Chondrocyte (in vitro differentiated cells): Measurements from ENCODE around the gene TRIP13. TPM values are rescaled to one million over a fixed set of nuclear protein-coding genes. Genes with fewer than 3 reads are reported as not detected.
A peak's percentile ranks its signal among the peaks of the same experiment; 100 is the strongest.

Experiments
- DNase-seq: peaks from one replicate; pipeline ENCODE4 v3.0.0; 2021; ENCODE audit warnings: mixed read lengths, low spot score
- H3K27ac Mint-ChIP-seq: one replicate; pipeline ENCODE4 v1.8.0; 2021; ENCODE audit warnings: mild to moderate bottlenecking, moderate library complexity, mixed read lengths; ENCODE audit not compliant: unreplicated experiment
- H3K27me3 Mint-ChIP-seq: 2 replicates; pipeline ENCODE4 v1.8.0; 2021; ENCODE audit warnings: low read depth, mixed read lengths
- H3K36me3 Mint-ChIP-seq: 2 replicates; pipeline ENCODE4 v1.8.0; 2021; ENCODE audit warnings: low read depth, mixed read lengths
- H3K4me1 Mint-ChIP-seq: 2 replicates; pipeline ENCODE4 v1.8.0; 2021; ENCODE audit warnings: low read depth, mild to moderate bottlenecking, mixed read lengths
- H3K4me3 Mint-ChIP-seq: one replicate; pipeline ENCODE4 v1.8.0; 2021; ENCODE audit warnings: mild to moderate bottlenecking, moderate library complexity, mixed read lengths; ENCODE audit not compliant: unreplicated experiment
- H3K9me3 Mint-ChIP-seq: 2 replicates; pipeline ENCODE4 v1.8.0; 2021; ENCODE audit warnings: low read depth, mixed read lengths
- CTCF ChIP-seq: fragments of 200-600 bp; sonication (generic); IDR thresholded peaks from 2 replicates; pipeline ENCODE4 v1.5.0; 2021; ENCODE audit warnings: antibody characterized with exemption, mild to moderate bottlenecking, moderate library complexity
- total RNA-seq: library from RNA; stranded (reverse); gene quantifications from 3 replicates; pipeline ENCODE4 v1.2.1, GENCODE V29; 2021

Gene TRIP13
- total RNA-seq, 1 donor from 2014 or later = 4.9 TPM

- TF ChIP-seq CTCF = no peak
- no peaks in the 10 kb centered on the region for H3K9me3 Mint-ChIP-seq
- H3K4me1 Mint-ChIP-seq = no peaks in the 10 kb centered on the region
- no peak overlapping the region for H3K4me3 Mint-ChIP-seq
- peak overlapping the region; percentile 1 for H3K27ac Mint-ChIP-seq
- H3K27me3 Mint-ChIP-seq = no peaks in the 10 kb centered on the region
- peaks cover 56% of the 10 kb centered on the region for H3K36me3 Mint-ChIP-seq
- DNase-seq = no peak
Measured at GRCh38 chr5:882253-883183, 10.2 kb upstream of the TRIP13 start.

- Mint-ChIP-seq H3K36me3 (peaks cover 56% of the 10 kb centered on the region), H3K4me3 (no peak overlapping the region)
Measured at GRCh38 chr5:883475-884181, 9.1 kb upstream of the TRIP13 start.

GRCh38 chr5:884345-885126, 8.1 kb upstream of the TRIP13 start:
- no peaks in the 10 kb centered on the region for H3K27me3 Mint-ChIP-seq
- DNase-seq = peak; percentile 82
- peak; percentile 13 for TF ChIP-seq CTCF
- peaks cover 11% of the 10 kb centered on the region for H3K4me1 Mint-ChIP-seq
- no peaks in the 10 kb centered on the region for H3K9me3 Mint-ChIP-seq
- H3K36me3 Mint-ChIP-seq = peaks cover 56% of the 10 kb centered on the region
- H3K27ac Mint-ChIP-seq = no peak overlapping the region
- no peak overlapping the region for H3K4me3 Mint-ChIP-seq

More at GRCh38 chr5:883475-884181, 9.1 kb upstream of the TRIP13 start:
- no peaks in the 10 kb centered on the region for H3K27me3 Mint-ChIP-seq
- DNase-seq = peak; percentile 92
- H3K4me1 Mint-ChIP-seq = peaks cover 7% of the 10 kb centered on the region
- no peak for TF ChIP-seq CTCF
- no peaks in the 10 kb centered on the region for H3K9me3 Mint-ChIP-seq
- no peak overlapping the region for H3K27ac Mint-ChIP-seq

- no peak overlapping the region for H3K4me3 Mint-ChIP-seq
- H3K27me3 Mint-ChIP-seq = no peaks in the 10 kb centered on the region
- TF ChIP-seq CTCF = no peak
- no peaks in the 10 kb centered on the region for H3K9me3 Mint-ChIP-seq
- H3K36me3 Mint-ChIP-seq = peaks cover 56% of the 10 kb centered on the region
- no peak overlapping the region for H3K27ac Mint-ChIP-seq
- H3K4me1 Mint-ChIP-seq = peaks cover 11% of the 10 kb centered on the region
- no peak for DNase-seq
Measured at GRCh38 chr5:885127-885442, 7.6 kb upstream of the TRIP13 start.

GRCh38 chr5:885529-885928, 7.2 kb upstream of the TRIP13 start:
- no peak overlapping the region for H3K27ac Mint-ChIP-seq
- peaks cover 11% of the 10 kb centered on the region for H3K4me1 Mint-ChIP-seq
- H3K36me3 Mint-ChIP-seq = peaks cover 56% of the 10 kb centered on the region
- no peak overlapping the region for H3K4me3 Mint-ChIP-seq
- TF ChIP-seq CTCF = no peak
- H3K9me3 Mint-ChIP-seq = no peaks in the 10 kb centered on the region
- peak; percentile 81 for DNase-seq
- H3K27me3 Mint-ChIP-seq = no peaks in the 10 kb centered on the region
